Psoas muscle (tissue), 8 donors: ENCODE measurements around the gene SPINT2. TPM values are rescaled to one million over a fixed set of nuclear protein-coding genes. Genes with fewer than 3 reads are reported as not detected.

Experiments used
- ATAC-seq, 4 donors: fragments of 200-7000 bp; cut with Tn5 transposase; one replicate each; pipeline ENCODE4 v1.9.1; 2020; ENCODE audit warnings: moderate library complexity in 3 of 4, mild to moderate bottlenecking in 2 of 4
- DNase-seq, 2 donors: peaks; one replicate each; pipeline ENCODE4 v3.0.0-alpha.2; 2020
- H3K27ac ChIP-seq: fragments of 200-600 bp; one replicate; pipeline ENCODE4 v1.8.0; 2022
- H3K27me3 ChIP-seq, 3 donors: fragments of 200-600 bp in 1 of 3; one replicate each; pipeline versions ENCODE4 v1.6.1 to v1.8.0; 2013 to 2022; ENCODE audit warnings: low read length in 2 of 3, mild to moderate bottlenecking in 2 of 3, moderate library complexity in 1 of 3; ENCODE audit not compliant: insufficient read depth in 3 of 3
- H3K36me3 ChIP-seq, 2 donors: fragments of 200-600 bp in 1 of 2; one replicate each; pipeline versions ENCODE4 v1.6.1 to v1.8.0; 2013 to 2022; ENCODE audit warnings: low read depth in 1 of 2, mild to moderate bottlenecking in 1 of 2, moderate library complexity in 1 of 2; ENCODE audit not compliant: insufficient read depth in 1 of 2
- H3K4me1 ChIP-seq: fragments of 200-600 bp; one replicate; pipeline ENCODE4 v1.8.0; 2022
- H3K4me3 ChIP-seq: fragments of 200-600 bp; one replicate; pipeline ENCODE4 v1.8.0; 2022; ENCODE audit warnings: mild to moderate bottlenecking
- H3K9me3 ChIP-seq: fragments of 200-600 bp; one replicate; pipeline ENCODE4 v1.8.0; 2022
- CTCF ChIP-seq: fragments of 200-600 bp; IDR thresholded peaks from one replicate; pipeline ENCODE4 v1.8.0; 2022; ENCODE audit warnings: antibody characterized with exemption
- WGBS, 3 donors: extraction: QIAGEN DNeasy Blood & Tissue Kit; methylation state at CpG; one replicate each; pipeline versions ENCODE4 v1.1.6 to v1.1.7; 2013; 5-methylcytosine and 5-hydroxymethylcytosine counted together
- intact Hi-C, 2 donors: fragments of 100-400 bp; cut with DNase I; formaldehyde crosslinking; loops; one replicate each; pipeline versions ENCODE4 v1.11.0 to v1.14.2; 2022
- polyA plus RNA-seq, 3 donors: library from polyadenylated mRNA; stranded (reverse); fragments of 200-250 nt; gene quantifications; one replicate each; pipeline ENCODE4 v1.2.3, GENCODE V29; 2013
- total RNA-seq, 4 donors: library from RNA; stranded (reverse); fragmentation: NEBNext Ultra II Directional in 2 of 4; extraction: Animal tissue kit (Norgen Biotek cat#: 25700) in 2 of 4; gene quantifications; one replicate each; pipeline versions ENCODE4 v1.2.1 to v1.2.4, GENCODE V29; 2021 to 2023
- donor health status: healthy with polysubstance abuse.
- donor health status: DM: no; HTN: no; CAD: no; lungs with moderate emphysema.
- donor health status: Bipolar disorder and iron deficiency.
- donor health status: healthy.
- donor health status: DM: yes; HTN: yes; CAD: no.
- donor health status: DM: no; HTN: no; CAD: no.
- donor health status: DM: no; HTN: no; CAD: no.
- donor health status: DM: yes; HTN: yes; CAD: no.

Gene SPINT2
- total and polyA plus RNA-seq, 7 donors, result 0.49 to 2.2 (median 0.97) TPM

GRCh38 chr19:38315657-38316476 lies 51.5 kb downstream of the SPINT2 start, which contains the start of gene YIF1B:
YIF1B (minus strand) TSS chr19:38315947; CDS start chr19:38315917, 30 bp downstream.
- TF ChIP-seq CTCF, result no peak
- H3K27me3 ChIP-seq, result peaks cover 0 to 8% (median 0%) of the 10 kb centered on the region in 3 donors
- 1 to 2% (median 1%) methylated on average over 57 to 64 of the region's 64 CpGs for WGBS, 3 donors
- H3K4me1 ChIP-seq, result peaks cover 8% of the 10 kb centered on the region
- peak within 1 kb of the TSS; percentile 90 for H3K27ac ChIP-seq
- peak; percentile 96 to 98 (median 96) for ATAC-seq
- peak within 1 kb of the TSS; percentile 81 for H3K4me3 ChIP-seq
- DNase-seq, result peak; percentile 97 to 98
- no peaks in the 10 kb centered on the region for H3K36me3 ChIP-seq
- intact Hi-C loops, result loop anchor here in 1 of 2 donors (5.0 kb wide), 2 partner anchors 74 to 409 kb away; partner anchors contain the start of genes SIPA1L3 and WDR87
- H3K9me3 ChIP-seq, result no peaks in the 10 kb centered on the region

DNA sequence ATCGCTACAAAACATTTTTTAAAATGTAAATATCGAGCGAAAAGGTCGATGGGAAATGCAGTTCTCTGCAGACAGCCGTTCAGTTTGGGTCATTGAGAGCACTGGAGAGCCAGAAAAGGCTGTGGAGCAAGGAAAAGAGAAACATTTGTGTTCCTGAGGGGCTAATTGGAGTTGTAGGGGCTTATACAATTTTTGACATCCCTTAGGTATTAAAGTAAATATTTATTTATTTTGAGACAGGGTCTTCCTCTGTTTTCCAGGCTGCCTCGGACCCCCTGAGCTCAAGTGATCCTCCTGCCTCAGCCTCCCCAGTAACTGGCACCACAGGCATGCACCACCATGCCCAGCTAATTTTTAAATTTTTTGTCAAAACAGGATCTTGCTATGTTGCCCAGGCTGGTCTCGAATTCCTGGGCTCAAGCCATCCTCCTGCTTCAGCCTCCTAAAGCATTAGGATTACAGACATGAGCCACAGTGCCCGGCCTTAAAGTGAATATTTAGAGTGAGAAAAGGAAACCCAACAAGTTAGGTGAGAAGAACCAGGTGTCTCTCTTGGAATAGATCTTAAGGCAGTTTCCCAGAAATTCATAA lies 52.2 kb downstream of the SPINT2 start:
- Histone ChIP-seq H3K4me1 (peaks cover 8% of the 10 kb centered on the region), H3K9me3 (no peaks in the 10 kb centered on the region), H3K27me3 (peaks cover 0 to 15% (median 0%) of the 10 kb centered on the region in 3 donors), H3K27ac (peak overlapping the region; percentile 90), H3K4me3 (peak overlapping the region; percentile 81), H3K36me3 (no peaks in the 10 kb centered on the region)
- ATAC-seq, result peak in 1 of 4 donors; percentile 24
- no peak for TF ChIP-seq CTCF
- DNase-seq, result no peak
- intact Hi-C loops, result loop anchor here in 1 of 2 donors (5.0 kb wide), 2 partner anchors 74 to 409 kb away; partner anchors contain the start of genes SIPA1L3 and WDR87
- WGBS, 3 donors, result 33 to 38% (median 37%) methylated on average over 8 of the region's 8 CpGs

GRCh38 chr19:38317104-38317612 lies 52.8 kb downstream of the SPINT2 start:
- WGBS, 3 donors, result 66 to 74% (median 69%) methylated on average over 11 of the region's 11 CpGs
- no peaks in the 10 kb centered on the region for H3K36me3 ChIP-seq
- intact Hi-C loops, result loop anchor here in 1 of 2 donors (5.0 kb wide), 2 partner anchors 75 to 410 kb away; partner anchors contain the start of genes SIPA1L3 and WDR87
- H3K4me3 ChIP-seq, result peak overlapping the region; percentile 81
- DNase-seq, result no peak
- no peaks in the 10 kb centered on the region for H3K9me3 ChIP-seq
- no peak for TF ChIP-seq CTCF
- H3K27ac ChIP-seq, result peak overlapping the region; percentile 4
- peaks cover 0 to 15% (median 0%) of the 10 kb centered on the region in 3 donors for H3K27me3 ChIP-seq
- peaks cover 8% of the 10 kb centered on the region for H3K4me1 ChIP-seq
- ATAC-seq, result no peak

- intact Hi-C loops, result loop anchor here in 1 of 2 donors (5.0 kb wide), 2 partner anchors 76 to 411 kb away; partner anchors contain the start of genes SIPA1L3 and WDR87
- no peak for ATAC-seq
- WGBS, 3 donors, result 33 to 43% (median 40%) methylated on average over 6 of the region's 6 CpGs
- Histone ChIP-seq H3K4me3 (no peak overlapping the region), H3K27me3 (peaks cover 0 to 15% (median 0%) of the 10 kb centered on the region in 3 donors), H3K36me3 (no peaks in the 10 kb centered on the region), H3K4me1 (peaks cover 8% of the 10 kb centered on the region), H3K9me3 (no peaks in the 10 kb centered on the region), H3K27ac (no peak overlapping the region)
- DNase-seq, result no peak
- no peak for TF ChIP-seq CTCF
These were observed 54.3 kb downstream of the SPINT2 start for GRCh38 chr19:38318660-38319059.
